HT-29 (cell line): ENCODE measurements around the gene PELI3. TPM values are rescaled to one million over a fixed set of nuclear protein-coding genes. Genes with fewer than 3 reads are reported as not detected.
"Not testable (repeated sequence)": the region's sequence is repeated elsewhere in the genome, so short reads cannot be mapped to it uniquely, and the experiment has no call there.

ENCODE experiments used
- DNase-seq: peaks from one replicate; pipeline ENCODE4 v3.0.0-alpha.2; 2015; ENCODE audit warnings: low spot score
- total RNA-seq: library from RNA; depleted of rRNA; stranded (reverse); fragments of >200 nt; shearing (Covaris generic); gene quantifications from 2 replicates; pipeline ENCODE4 v1.2.3, GENCODE V29; 2014

Gene PELI3
- total RNA-seq, 1 experiment from 2014 or later, result 17.9 TPM

DNA sequence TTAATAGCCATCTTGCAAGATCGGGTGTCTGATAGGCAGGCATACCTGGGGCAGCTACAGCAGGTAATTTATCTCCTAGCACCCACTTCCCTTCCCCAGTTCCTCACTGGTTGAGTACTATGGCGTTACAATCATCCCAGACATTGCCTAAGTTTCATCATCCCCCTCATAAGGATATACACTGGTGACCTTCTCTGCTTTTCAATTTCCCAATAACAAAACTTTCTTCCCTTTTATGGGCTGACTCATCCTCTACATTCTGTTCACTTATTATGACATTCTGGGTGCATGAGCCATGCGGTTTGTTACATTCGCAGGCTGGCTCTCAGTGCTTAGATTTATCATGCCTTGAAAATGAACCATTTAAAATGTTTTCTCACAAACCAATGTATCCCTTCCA lies 23.1 kb upstream of the PELI3 start:
- peak; percentile 12 for DNase-seq

DNA sequence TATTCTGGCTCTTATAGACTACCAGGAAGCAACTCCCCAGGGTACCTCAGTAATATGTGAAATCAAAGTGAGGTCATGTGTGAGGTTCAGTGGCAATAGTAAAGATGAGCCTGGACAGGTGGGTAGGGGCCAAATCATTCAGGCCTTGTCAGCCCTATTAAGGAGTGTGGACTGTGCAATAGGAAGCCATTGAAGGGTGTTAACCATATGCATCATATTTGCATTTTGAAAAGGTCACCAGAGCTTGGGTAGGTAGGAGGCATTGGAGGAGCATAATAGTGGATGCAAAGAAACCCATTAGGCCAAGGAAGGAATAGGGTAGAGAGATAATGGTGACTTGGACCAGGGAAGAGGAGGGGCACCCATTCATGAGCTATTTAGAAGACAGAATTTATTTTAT lies 19.7 kb upstream of the PELI3 start:
- DNase-seq, result no peak

DNA sequence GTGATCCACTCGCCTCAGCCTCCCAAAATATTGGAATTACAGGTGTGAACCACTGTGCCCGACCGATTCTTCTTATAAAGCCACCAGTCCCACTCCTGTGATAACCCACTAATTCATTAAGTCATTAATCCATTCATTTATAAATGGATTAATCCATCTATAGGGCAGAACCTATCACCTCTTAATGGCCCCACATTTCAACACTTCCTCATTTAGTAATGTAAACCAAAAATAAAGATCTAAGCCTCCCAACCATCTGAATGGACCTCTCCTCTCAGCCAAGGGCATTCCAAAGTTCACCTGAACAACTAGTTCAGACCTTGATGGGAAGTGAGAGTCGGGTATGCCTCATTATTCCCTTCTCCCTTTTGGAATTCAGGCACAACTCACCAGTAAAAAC lies 18.2 kb upstream of the PELI3 start:
- DNase-seq, result no peak

DNA sequence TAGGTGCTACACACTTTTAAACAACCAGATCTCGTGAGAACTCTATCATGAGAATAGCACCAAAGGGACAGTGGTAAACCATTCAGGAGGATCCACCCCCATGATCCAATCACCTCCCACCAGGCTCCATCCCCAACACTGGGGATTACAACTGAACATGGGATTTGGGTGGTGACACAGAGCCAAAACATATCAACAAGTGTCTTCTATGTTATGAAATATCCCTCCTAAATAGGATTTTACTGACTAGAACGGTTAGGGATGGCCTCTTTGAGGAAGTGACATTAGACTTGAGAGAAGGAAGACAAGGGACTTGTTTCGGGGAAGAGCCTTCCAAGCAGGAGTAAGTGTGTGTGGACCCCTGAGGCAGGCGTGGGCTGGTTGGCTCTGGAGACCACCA lies 16.1 kb upstream of the PELI3 start:
- no peak for DNase-seq

DNA sequence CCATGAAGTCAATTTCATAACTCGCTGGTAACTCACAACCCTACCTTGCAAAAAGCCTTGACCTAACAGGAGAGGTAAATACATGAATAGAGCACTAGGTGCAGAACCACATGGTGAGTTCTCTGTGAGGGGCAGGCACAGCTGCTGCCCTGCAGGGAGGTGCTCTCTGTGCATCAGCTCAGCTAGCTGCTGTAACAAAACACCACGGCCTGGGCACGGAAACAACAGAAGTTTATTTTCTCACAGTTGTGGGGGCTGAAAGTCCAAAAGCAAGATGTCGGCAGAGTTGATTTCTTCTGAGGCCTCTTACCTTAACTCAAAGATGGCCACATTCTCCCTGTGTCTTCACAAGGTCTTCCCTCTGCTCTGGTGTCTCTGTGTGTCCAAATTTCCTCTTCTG lies 15.0 kb upstream of the PELI3 start:
- no peak for DNase-seq

DNA sequence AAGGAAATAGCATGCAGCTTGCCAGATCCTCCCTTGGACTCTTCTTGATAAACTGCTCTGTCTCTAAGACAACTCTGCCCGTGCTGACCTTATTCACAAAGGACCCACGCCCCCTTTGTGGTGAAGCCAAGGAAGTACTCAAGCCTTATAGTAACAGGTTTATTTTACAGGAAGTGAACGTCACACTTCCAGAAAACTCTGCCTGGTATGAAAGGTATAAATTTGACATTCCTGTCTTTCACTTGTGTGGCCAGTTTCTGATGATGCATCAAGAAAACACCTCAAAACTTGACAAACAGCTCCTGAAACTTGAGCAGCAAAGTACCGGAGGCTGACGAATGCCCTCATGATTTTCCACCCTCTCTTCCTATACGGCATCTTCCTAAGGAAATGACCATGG lies 12.5 kb upstream of the PELI3 start:
- no peak for DNase-seq

DNA sequence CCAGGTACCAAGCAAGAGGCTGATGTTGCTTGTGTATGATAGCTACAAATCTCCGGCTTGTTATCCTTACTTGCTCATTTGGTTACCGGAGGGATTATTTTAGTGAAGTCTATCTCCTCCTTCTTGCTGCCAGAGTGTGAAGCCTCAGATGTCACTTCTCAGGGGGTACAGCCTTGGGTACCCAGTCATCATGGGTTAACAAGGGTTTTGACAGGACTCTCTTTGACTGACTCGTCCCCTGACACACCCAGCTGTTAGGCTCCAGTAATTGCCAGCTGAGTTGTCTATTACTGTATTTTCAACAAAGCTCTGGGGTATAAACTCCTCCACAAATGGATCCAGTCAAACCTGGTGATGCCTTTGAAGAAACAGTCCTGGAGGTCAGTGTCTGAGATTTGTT lies 11.9 kb upstream of the PELI3 start:
- no peak for DNase-seq

DNA sequence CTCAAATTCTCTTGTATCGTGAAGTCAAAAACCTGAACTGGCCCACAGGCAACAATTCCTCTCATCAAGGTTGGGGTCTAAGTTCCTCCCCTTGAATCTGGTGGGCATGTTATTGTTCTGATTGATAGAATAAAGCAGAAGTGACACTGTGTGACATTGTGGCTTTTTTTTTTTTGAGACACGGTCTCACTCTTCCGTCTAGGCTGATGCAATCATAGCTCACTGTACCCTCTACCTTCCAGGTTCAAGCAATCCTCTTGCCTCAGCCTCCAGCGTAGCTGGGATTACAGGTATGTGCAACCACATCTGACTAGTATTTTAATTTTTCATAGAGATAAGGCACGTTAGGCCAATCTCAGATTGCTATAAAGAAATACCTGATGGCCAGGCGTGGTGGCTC lies 8.9 kb upstream of the PELI3 start:
- no peak for DNase-seq

DNA sequence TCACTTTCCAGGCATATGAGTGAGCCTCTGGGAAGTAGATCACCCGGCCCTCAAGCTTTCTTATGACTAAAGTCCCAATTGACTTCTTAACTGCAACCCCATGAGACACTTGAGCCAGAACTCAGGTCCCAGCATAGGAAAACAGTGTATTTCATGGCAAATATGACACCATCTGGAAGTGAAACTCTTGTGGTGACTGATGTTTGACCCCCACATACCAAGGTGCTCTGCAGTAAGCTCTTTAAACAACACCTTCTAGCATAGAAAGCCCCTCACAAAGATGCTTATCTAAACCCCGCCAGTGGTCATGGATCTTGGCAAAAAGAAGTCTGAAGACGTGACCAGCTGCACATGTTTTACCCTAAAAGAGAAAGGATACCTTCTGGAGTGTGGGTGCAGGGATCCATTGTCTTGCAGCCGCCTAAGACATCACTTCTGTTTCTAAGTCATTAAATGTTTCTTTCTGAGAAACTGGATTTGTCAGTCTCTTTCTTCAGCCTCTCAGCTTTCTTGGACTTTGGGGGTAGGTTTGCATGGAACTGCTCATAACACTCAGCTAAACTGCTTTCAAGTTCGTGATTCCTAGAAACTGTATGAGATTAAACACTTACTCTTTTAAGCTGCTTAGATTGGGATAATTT lies 7.4 kb upstream of the PELI3 start:
- DNase-seq, result no peak

DNA sequence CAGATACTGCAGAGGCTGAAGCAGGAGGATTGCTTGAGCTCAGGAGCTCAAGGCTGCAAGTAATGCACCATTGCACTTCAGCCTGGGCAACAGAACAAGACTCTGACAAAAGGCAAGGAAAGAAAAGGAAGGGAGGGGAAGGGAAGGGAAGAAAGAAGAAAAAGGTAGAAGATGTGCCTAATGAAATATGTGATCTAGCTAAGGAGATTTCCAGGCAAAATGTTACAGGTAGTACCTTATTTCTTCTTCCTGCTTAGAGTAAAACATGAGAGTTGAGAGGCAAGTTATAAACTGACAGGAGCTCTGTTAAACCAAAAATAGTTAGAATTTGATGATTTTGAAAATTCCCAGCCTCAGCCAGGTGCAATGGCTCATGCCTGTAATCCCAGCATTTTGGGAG lies 4.7 kb upstream of the PELI3 start:
- DNase-seq, result no peak

DNA sequence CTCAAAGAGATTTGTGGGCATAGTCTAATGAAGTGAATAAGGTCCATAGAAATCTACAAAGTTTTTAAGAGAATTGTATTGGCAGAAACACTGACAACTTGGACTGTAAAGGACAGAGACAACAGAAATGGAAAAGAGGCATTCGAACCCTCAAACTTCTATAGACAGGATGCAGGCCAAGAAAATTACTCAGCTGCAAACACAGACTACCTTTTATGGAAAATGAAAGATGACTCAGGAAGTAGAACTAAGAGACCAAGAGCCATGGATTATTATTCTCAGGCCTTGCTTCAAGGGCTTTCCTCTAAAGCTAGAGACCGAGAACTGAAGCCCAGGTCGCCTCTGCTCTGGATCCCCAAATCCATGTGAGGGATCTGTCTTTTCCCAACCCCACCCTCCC lies 3.8 kb upstream of the PELI3 start:
- DNase-seq, result no peak

DNA sequence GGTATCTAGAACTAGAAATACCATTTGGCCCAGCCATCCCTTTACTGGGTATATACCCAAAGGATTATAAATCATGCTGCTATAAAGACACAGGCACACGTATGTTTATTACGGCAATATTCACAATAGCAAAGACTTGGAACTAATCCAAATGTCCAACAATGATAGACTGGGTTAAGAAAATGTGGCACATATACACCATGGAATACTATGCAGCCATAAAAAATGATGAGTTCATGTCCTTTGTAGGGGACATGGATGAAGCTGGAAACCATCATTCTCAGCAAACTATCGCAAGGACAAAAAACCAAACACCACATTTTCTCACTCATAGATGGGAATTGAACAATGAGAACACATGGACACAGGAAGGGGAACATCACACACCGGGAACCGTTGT lies 2.6 kb upstream of the PELI3 start:
- not testable (repeated sequence) for DNase-seq

DNA sequence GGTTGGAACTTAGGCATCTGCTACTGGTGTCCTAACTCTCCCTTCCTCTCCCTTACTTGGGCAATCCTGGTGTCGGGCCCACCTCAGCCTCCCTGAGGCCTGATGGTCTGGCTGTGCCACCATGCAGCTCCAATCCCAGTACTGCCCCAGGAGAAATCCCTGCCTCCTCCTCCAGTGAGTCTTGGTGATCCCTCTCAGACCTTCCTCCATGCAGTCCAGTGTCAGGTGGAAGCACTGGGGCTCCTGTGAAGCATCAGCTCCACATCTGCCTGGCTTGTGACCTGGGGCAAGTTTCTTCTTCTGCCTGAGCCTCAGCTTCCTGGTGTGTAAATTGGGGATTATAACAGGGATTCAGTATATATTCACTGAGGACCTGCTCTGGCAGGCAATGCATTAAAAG lies 1.8 kb upstream of the PELI3 start:
- no peak for DNase-seq

DNA sequence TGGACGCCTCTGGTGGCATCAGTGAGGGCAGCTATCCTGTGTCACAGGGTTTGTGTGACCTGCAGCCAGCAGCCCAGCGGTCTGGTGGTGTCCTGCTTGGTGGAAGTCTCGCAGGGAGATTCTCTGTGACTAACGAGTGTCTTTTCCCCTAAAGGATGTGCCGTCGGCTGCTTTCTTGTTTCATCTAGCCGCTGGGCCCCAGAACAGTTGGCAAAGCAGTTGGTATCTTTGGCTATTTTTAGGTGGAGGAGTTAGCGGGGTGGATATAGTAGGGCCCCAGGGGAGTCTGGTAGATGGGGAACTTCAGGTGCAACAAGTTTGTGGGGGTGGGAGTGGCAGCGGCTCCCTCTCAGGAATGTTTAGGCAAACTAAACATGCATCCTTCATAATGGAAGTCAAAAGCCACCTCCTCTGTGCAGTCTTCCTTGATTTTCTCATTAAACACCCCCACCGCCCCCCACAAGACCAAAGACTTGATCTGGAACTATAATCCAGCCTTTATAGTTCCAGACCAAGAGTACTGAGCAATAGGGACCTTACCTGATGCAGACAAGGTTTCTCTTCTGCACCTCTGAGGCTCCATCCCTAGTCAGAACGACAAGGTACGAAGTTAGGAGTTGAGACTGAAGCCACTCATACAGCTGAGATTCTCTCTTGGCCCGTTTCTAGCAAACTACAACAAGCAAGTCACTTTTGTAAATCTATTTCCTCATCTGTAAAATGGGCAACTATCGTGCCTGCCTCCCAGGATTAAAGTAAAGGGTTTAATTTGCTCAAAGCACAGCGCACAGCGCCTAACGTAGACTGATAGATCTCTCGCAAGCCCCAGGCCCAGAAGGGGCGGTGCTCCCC lies 1.1 kb upstream of the PELI3 start:
- no peak for DNase-seq

DNA sequence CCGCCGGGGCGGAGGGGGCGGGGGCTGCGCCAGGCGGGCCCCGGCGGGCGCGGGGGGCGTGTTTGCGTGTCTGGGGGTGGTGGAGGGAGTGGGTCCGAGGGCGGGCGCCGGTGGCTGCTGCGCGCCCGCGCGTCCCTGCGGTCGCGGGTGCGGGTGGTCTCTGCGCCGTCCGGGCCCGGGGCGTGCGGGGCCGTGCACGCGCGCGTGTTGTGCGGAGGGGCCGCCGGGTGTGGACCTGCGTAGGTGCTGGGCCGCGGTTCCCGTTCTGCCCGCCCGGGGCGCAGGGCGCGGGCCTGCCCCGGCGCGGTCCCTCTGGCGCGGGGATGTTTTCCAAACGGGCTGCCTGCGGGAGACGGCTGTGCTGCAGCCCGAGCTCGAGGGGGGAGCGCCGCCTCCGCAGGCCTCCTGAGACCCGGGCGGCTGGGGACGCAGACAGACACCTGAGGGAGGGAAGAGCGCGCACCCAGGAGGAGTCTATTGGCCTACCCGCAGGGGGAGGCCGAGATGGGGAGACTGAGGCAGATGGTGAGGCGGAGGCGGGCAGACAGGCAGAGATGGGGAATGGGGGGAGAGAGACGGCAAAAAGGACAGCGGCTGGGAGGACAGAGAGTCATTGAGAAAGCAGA lies 442 bp downstream of the PELI3 start:
- no peak for DNase-seq

DNA sequence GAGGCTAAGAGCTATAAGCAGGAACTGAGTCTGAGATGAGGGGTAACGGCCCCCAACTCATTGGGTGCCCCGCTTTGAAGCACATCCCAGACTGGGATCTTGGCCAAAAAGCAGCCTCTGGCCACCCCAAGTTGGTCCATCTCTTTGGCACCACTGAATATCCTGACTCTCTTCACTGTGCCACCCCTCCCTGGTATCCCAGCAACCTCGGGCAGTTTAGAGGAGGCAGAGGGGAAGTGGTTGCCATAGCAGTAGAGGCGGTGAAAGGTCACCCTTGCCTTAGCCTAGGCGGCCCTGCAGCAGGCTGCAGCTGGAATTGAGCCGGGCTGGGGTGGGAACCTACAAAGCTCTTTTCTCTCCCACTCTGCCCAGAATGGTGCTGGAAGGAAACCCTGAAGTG lies 1.1 kb downstream of the PELI3 start:
- DNase-seq, result peak; percentile 89

DNA sequence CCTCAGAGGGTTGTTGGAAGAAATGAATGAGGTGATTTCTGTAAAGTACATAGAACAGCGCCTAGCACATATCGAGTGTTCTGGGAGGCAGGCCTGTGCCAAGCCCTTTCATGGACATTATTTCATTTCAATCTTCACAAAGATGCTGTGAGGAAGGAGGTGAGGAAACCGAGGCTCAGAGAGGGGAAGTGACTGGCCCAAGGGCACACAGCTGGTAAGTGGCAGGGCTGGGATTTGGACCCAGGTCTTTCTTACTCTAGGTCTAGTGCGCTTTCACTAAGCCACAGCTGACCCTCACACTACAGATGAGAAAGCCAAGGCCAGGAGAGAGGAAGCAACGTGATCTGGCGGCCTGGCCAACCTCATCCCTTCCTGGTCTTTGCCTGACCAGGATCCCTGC lies 2.0 kb downstream of the PELI3 start:
- no peak for DNase-seq

DNA sequence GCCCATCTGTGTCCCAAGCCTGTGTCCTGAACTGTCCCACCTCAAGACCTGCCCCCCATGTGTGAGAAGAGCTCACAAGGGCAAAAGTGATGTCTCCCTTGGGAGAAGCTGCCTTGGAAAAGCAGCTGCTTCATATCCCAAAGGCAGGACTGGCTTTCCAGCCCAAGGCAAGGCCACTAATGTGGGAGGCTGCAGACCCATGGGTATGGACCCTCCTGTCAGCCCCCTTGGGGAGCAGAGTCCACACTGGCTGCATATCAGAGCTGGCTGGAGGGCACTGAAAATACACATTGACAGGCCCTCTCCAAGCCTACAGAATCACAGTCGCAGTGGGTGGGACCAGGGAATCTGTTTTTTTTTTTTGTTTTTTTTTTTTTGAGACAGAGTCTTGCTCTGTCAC lies 2.7 kb downstream of the PELI3 start:
- DNase-seq, result no peak

DNA sequence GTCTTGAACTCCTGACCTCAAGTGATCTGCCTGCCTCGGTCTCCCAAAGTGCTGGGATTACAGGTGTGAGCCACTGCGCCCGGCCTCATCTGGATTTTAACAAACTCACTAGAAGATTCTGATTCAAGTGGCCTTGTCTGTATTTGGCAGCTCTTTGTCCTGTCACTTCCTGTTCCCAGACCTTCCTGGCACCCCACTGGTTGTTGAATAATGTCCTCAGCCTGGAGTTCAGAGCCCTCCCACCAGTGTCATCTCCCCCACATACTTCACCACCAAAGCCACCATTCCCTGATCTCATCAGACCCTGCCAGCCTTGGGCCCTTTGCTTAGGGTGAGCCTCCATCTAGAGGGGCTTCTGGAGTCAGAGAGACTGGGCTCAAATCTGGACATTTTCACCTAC lies 3.3 kb downstream of the PELI3 start:
- no peak for DNase-seq

DNA sequence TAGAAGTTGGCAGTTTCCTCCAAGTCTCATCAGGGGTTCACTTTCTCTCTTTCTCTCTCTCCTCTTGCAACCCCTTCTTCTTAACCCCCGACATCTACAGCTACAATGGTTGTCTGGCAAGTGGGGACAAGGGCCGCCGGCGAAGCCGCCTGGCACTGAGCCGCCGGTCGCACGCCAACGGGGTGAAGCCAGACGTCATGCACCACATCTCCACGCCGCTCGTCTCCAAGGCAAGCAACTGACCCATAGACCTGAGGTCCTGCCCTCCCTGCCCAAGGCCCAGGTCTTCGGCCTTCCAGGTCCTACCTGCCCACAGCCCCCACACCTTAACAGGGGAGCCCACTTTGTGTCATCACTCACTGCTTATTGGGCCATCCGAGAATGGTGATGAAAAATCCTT lies 4.4 kb downstream of the PELI3 start:
- DNase-seq, result no peak

DNA sequence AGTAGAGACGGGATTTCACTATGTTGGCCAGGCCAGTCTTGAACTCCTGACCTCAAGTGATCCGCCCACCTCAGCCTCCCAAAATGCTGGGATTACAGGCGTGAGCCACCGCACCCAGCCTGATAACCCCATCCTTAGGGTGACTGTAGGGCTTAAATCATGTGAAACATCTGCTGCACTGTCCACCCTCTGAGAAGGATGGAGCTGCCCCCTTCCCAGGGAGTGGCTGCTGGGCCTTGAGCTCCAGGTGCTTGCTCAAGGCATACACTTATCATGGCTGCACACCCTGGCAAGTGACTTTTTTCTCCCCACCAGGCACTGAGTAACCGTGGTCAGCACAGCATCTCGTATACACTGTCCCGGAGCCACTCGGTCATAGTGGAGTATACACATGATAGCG lies 5.3 kb downstream of the PELI3 start:
- DNase-seq, result no peak

DNA sequence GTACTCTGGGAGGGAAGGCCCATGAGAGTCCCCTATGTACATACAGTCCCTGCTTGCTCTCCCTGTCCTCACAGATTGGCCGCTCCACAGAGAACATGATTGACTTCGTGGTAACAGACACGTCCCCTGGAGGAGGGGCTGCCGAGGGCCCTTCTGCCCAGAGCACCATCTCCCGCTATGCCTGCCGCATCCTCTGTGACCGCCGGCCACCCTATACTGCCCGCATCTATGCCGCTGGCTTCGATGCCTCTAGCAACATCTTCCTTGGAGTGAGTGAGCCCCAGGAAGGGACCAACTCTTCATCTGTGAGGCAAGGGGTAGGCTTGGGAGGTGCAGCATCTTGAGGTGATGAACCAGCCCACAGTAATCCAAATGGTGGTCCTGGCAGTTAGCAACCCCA lies 6.5 kb downstream of the PELI3 start:
- no peak for DNase-seq
